ENCODE results near the gene UBE3D.

UBE3D gene

DNA sequence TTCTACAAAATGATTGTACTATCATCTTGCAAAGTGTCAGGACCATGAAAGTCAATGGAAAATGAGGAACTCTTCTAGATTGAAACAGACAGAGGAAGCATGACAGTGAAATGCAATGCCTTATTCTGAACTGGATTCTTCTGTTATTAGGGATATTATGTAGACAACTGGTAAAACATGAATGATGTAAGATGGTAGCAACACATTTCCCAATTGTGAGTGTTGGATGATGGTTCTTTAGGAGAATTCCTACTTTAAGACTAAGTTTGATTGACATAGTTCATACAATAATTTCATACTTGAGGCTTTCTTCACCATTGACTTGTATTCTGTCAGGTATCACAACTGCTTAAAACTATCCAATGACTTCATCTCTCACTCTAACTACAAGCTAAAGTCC lies 4.5 kb downstream of the UBE3D start:
- TF ChIP-seq, protein P1, sequence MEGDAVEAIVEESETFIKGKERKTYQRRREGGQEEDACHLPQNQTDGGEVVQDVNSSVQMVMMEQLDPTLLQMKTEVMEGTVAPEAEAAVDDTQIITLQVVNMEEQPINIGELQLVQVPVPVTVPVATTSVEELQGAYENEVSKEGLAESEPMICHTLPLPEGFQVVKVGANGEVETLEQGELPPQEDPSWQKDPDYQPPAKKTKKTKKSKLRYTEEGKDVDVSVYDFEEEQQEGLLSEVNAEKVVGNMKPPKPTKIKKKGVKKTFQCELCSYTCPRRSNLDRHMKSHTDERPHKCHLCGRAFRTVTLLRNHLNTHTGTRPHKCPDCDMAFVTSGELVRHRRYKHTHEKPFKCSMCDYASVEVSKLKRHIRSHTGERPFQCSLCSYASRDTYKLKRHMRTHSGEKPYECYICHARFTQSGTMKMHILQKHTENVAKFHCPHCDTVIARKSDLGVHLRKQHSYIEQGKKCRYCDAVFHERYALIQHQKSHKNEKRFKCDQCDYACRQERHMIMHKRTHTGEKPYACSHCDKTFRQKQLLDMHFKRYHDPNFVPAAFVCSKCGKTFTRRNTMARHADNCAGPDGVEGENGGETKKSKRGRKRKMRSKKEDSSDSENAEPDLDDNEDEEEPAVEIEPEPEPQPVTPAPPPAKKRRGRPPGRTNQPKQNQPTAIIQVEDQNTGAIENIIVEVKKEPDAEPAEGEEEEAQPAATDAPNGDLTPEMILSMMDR (IDR thresholded peaks at IDR 0.05; ENCODE audit: control insufficient read depth, extremely low read depth, insufficient read depth), result no peak
- no peak overlapping the region for H3K4me3 ChIP-seq (ENCODE audit: low read depth, low read length)
- no peak for DNase-seq (ENCODE audit: low read depth)

DNA sequence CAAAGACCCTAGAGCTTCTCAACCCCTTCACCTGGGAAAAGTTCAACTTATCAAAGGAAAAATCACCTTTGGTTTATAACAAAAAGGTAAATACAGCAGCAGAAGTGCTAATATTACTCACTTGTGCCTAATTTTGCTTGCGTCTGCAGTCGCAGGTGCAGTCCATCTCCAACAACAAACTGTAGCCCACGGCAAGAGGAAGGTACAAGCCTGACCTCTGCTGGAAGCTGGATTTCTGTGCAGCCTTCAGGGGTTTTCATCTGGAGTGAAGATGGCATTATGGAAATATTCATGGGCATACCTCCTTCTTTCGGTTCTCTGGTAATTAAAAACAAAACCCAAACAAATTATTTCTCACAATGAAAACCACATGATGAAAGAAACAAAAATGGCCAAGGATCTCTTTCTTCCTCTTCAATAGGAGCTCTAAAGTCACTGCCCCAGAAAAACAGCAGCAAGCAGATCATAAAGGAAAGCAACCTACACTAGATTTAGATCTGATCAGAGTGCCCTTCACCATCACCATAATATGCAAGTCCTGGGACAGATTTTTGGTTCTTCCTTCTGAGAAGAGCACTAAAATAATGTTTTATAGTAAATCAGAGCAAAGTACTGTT lies 7.8 kb downstream of the UBE3D start:
- DNase-seq (ENCODE audit: low read depth), result no peak
- TF ChIP-seq, protein P1 (IDR thresholded peaks at IDR 0.05; ENCODE audit: control insufficient read depth, extremely low read depth, insufficient read depth), result peak; percentile 87
- no peak overlapping the region for H3K4me3 ChIP-seq (ENCODE audit: low read depth, low read length)

DNA sequence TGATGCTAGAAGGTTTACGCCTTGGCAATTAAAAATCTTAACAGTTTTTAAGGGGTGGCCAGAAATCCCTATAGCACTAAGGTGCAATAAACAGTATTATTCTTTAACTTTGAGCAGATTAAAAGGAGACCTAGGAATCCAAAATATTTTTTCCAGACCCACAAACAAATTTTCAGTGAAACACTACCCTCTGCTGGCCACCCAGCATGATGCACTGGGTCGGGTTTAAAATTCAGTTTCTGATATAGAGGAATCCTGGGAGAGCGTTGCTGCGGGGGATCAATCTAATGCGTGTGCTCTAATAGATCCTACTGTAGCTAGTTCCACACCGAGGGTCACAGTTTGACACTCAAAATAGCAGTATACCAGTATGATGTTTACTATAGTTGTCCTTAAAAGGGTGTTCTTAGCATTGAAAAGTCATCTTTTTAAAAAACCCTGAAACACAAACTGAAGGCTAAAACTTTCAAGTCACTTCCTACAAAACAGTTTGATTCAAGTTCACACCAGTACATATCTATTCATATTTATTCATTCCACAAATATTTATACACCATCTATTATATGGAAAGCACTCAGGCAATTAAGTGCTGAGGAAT lies 10.2 kb downstream of the UBE3D start:
- H3K4me3 ChIP-seq (ENCODE audit: low read depth, low read length), result no peak overlapping the region
- TF ChIP-seq, protein P1 (IDR thresholded peaks at IDR 0.05; ENCODE audit: control insufficient read depth, extremely low read depth, insufficient read depth), result peak; percentile 80
- DNase-seq (ENCODE audit: low read depth), result no peak

DNA sequence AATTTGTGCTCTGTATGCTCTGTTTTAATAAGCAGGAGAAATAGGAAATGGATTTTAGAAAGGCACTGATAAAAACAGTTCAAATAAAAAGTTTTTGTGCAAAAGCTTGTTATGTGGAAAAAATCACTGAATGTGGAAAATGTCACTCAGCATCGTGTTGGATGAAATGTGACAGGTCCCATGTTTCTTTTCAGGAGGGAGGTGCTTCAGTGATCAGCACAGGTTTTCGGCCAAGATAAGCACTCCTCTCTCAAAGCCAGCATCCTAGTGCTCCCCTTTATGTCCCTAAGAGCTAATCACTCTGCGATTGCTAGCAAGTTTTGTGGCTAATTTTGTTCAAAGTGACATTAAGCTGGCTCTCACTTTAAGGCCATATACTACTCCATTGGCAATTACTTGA lies 12.0 kb downstream of the UBE3D start:
- TF ChIP-seq, protein P1 (IDR thresholded peaks at IDR 0.05; ENCODE audit: control insufficient read depth, extremely low read depth, insufficient read depth), result no peak
- no peak overlapping the region for H3K4me3 ChIP-seq (ENCODE audit: low read depth, low read length)
- no peak for DNase-seq (ENCODE audit: low read depth)

- peak; percentile 90 for DNase-seq (ENCODE audit: low read depth)
- H3K4me3 ChIP-seq (ENCODE audit: low read depth, low read length), result no peak overlapping the region
- TF ChIP-seq, protein P1 (IDR thresholded peaks at IDR 0.05; ENCODE audit: control insufficient read depth, extremely low read depth, insufficient read depth), result no peak
Observed at GRCh38 chr6:83051377-83052172, 14.1 kb downstream of the UBE3D start.

- TF ChIP-seq, protein P1 (IDR thresholded peaks at IDR 0.05; ENCODE audit: control insufficient read depth, extremely low read depth, insufficient read depth), result no peak
- DNase-seq (ENCODE audit: low read depth), result no peak
- no peak overlapping the region for H3K4me3 ChIP-seq (ENCODE audit: low read depth, low read length)
Observed at GRCh38 chr6:83047065-83047754, 18.4 kb downstream of the UBE3D start.

Data from LNCaP clone FGC (cell line).